ENCODE results near the gene MT3. TPM values are rescaled to one million over a fixed set of nuclear protein-coding genes. Genes with fewer than 3 reads are reported as not detected.
A peak's percentile ranks its signal among the peaks of the same experiment; 100 is the strongest.

The MT3 gene
- total and polyA plus RNA-seq, 2 of the 13 experiments (the other 11 are each of a cell fraction or from before 2014, with no cell fraction given): not detected

- TF ChIP-seq ZNF362 (CRISPR knock-in tag; IDR thresholded peaks at IDR 0.05; ENCODE audit: borderline replicate concordance): no peak
- no peak for TF ChIP-seq HMGA1 (CRISPR knock-in tag; conservative IDR thresholded peaks at IDR 0.05)
- no peak for TF ChIP-seq CEBPB (IDR thresholded peaks at IDR 0.05; ENCODE audit: borderline replicate concordance, low read depth, low read length)
- TF ChIP-seq ZBTB7B (CRISPR knock-in tag; IDR thresholded peaks at IDR 0.05): no peak
- TF ChIP-seq SOX6 (IDR thresholded peaks at IDR 0.05): no peak
- 0 out of 2 replicates have a peak, but pooled peaks have one; percentile 14 for TF ChIP-seq SOX6 (CRISPR knock-in tag; IDR thresholded peaks at IDR 0.05)
- no peak for TF ChIP-seq NFE2 (CRISPR knock-in tag; IDR thresholded peaks at IDR 0.05)
- no peak for TF ChIP-seq FOXA1 (IDR thresholded peaks at IDR 0.05)
- TF ChIP-seq FOXA1 (CRISPR knock-in tag; IDR thresholded peaks at IDR 0.05): no peak
- TF ChIP-seq ZNF317 (CRISPR knock-in tag; IDR thresholded peaks at IDR 0.05): no peak
- no peak for TF ChIP-seq EP300 (IDR thresholded peaks at IDR 0.05; ENCODE audit: low read depth in 2 of 2, low read length in 2 of 2)
- no peak for TF ChIP-seq EP300 (CRISPR knock-in tag; IDR thresholded peaks at IDR 0.05; ENCODE audit: borderline replicate concordance)
- TF ChIP-seq POGZ (CRISPR knock-in tag; IDR thresholded peaks at IDR 0.05): no peak
- no peak for TF ChIP-seq TEF (CRISPR knock-in tag; IDR thresholded peaks at IDR 0.05)
- no peak for TF ChIP-seq PAF1 (CRISPR knock-in tag; IDR thresholded peaks at IDR 0.05)
- TF ChIP-seq GLMP (CRISPR knock-in tag; IDR thresholded peaks at IDR 0.05; ENCODE audit: borderline replicate concordance): no peak
- no peak for TF ChIP-seq HDAC1 (CRISPR knock-in tag; IDR thresholded peaks at IDR 0.05)
- no peak for TF ChIP-seq PLSCR1 (CRISPR knock-in tag; IDR thresholded peaks at IDR 0.05; ENCODE audit: borderline replicate concordance)
- TF ChIP-seq HNRNPL (IDR thresholded peaks at IDR 0.05; ENCODE audit: low read depth, low read length): no peak
- TF ChIP-seq HIVEP1 (CRISPR knock-in tag; IDR thresholded peaks at IDR 0.05): no peak; the same call in 1 of the 2 replicates
Observed at GRCh38 chr16:56577300-56577625, 12.1 kb upstream of the MT3 start (continued).

All from HepG2 (cell line).